NCI-H748 treated with DMSO at 0.1 percent for 48 hours (cell line): Measurements from ENCODE around the gene BBS7.

ENCODE experiments used
- DNase-seq: peaks from one replicate; lab custom pipeline; 2025; lab: John Stamatoyannopoulos, UW

The BBS7 gene

GRCh38 chr4:121790976-121791375 is 79.3 kb downstream of the BBS7 start:
- DNase-seq: no peak

- DNase-seq: no peak
These were observed 80.1 kb downstream of the BBS7 start for GRCh38 chr4:121789960-121790829.

DNA sequence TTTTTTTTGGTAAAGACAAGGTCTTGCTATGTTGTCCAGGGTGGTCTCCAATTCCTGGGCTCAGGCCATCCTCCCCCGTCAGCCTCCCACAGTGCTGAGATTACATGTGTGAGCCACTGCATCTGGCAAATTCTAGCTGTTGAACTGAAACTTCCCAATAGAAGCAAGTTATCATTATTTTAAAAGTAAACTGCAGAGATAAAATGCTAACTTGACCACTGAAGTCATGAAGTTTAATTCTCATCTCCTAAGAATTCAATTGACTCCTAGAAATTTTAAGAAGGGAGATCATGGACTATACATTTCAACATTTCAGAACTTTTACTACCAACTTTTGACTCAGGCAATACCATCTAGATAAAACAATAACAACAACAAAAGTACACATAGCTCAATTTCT is 80.8 kb downstream of the BBS7 start:
- DNase-seq: no peak

DNA sequence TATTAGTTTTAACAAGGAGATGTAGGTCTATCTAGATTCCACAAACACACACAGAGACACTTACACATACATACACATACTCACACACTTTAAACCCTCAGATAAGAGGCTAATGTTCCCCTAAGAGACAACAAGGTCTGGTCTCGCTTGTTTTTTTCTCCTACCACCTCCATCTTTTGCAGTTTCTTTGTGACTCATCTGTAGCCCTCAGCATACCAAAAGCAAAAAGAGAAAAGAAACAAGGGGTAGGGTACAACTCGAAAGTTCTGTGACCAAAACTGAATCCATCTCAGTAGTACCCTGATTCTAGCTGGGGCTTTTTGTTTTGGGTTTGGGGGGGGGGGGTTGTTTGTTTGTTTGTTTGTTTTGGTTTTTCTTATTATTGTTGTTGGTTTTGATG is 81.4 kb downstream of the BBS7 start:
- no peak for DNase-seq

DNA sequence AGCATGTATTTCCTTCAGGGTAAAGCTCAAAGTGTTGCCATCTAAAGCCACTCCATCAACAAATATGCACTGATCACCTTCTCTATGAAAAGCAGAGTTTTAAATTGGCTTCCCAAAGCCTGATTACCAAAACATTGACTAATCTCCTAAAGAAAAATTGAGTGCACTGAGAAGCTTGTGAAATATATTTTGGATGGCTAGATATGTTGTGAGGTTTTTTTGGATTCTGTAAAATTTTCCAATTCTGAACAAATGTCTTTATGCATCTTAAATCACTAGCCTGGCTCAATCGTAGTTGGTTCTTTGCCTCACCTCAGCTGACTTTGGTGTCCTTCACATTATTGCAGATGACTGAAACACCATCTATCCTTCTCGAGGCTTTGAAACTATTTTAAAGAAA is 84.1 kb downstream of the BBS7 start:
- DNase-seq: no peak

GRCh38 chr4:121785479-121785878 is 84.8 kb downstream of the BBS7 start:
- no peak for DNase-seq

DNA sequence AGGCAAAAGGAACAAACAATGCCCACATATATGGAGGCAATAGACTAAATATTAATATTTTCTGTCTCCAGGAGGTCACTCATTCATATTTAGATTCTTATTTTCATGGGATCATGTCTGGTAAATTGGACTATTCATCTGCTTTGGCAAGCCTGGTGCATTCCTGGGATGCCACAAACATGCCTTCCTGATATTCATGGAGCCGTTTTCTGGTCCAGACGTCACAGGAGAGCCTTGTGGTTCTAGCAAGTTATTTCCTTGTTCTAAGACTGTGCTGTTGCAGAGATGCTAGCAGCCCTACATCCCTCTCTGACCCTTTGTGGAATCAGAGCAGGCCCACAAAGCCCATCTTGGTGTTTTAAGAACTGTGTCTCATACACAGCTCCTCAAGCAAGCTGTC is 85.3 kb downstream of the BBS7 start:
- DNase-seq: no peak

GRCh38 chr4:121784401-121784800 is 85.9 kb downstream of the BBS7 start:
- no peak for DNase-seq

GRCh38 chr4:121783210-121783609 is 87.1 kb downstream of the BBS7 start:
- DNase-seq: no peak

DNA sequence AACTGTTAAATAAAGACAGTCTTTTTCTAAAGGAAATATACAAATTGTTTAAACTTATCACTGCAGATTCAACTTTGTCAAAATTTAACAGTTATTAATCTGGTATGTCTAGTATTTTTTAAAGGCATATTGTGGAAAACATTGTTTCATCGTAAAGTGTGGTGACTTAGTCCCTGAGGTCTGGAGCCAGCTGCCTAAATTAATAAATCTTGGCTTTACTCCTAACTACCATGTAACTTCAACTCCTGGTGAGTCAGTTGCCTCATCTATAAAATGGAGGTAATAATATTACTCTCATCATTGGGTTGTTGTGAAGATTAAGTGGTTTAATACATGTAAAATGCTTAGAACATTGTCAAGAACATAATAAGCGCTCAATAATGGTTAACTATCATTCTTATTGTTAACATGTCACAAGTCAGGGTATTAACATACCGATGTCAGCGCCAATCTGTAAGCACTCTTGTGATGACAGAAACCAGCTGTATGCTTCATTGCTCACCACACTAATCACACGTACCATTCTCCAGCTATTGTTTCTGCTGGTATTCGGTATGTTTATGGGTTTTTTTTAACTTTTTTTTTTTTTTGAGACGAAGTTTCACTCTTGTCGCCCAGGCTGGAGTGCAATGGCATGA is 91.2 kb downstream of the BBS7 start:
- DNase-seq: no peak

GRCh38 chr4:121777625-121778024 is 92.6 kb downstream of the BBS7 start:
- DNase-seq: no peak

DNA sequence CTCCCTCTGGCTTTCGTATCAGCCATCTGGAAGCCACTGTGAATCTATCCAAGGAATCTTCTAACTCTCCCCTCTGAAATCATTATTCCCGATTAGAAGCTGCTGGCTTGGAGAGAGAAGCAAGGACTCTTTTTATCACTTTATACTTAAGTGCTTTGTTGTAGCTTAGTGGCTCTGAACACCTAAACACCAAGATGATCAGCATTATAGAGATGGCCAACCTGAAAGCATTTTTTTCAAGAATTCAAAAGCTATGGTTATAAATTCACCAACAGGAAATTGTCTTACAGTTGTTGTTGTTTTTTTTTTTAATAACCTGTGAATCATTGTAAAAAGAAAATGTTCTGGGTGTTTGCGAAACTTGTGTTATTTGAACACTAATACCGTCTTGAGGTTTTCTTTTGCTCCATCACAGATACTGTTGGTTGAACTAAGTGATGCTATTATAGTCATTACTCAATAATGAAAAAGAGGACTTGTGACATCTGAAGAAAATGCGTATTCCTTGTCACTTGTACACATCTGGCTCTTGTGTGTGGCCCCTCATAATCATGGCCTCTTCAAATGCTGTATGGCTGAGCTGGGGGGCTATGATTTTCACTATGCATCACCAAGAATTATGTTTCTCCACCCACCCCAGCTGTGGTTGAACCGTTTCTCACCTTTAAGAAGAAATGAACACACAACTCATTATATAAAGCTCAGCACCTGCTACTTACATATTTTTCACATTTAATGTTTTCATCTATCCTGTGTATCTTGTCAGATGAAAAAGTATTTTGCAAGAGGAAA is 93.5 kb downstream of the BBS7 start:
- no peak for DNase-seq
